DMS53 treated with DMSO at 0.1 percent for 48 hours (cell line): ENCODE data around the gene SMARCA4.
"Not testable (repeated sequence)": the region's sequence is repeated elsewhere in the genome, so short reads cannot be mapped to it uniquely, and the experiment has no call there.

Experiments
- DNase-seq: peaks from one replicate; lab custom pipeline; 2025; ENCODE audit not compliant: unreplicated experiment; lab: John Stamatoyannopoulos, UW

The SMARCA4 gene

GRCh38 chr19:11094520-11094894 lies 133.7 kb downstream of the SMARCA4 start:
- DNase-seq, result no peak

- no peak for DNase-seq
Observed at GRCh38 chr19:11096210-11096841, 135.5 kb downstream of the SMARCA4 start.

- not testable (repeated sequence) for DNase-seq
Observed at GRCh38 chr19:11097367-11097766, 136.5 kb downstream of the SMARCA4 start.

GRCh38 chr19:11098327-11098726 lies 137.5 kb downstream of the SMARCA4 start:
- DNase-seq, result no peak

GRCh38 chr19:11098861-11099260 lies 138.0 kb downstream of the SMARCA4 start:
- no peak for DNase-seq

- DNase-seq, result no peak
Observed at GRCh38 chr19:11100049-11100448, 139.2 kb downstream of the SMARCA4 start.

GRCh38 chr19:11101057-11101456 lies 140.2 kb downstream of the SMARCA4 start:
- no peak for DNase-seq

GRCh38 chr19:11102944-11103343 lies 142.1 kb downstream of the SMARCA4 start:
- no peak for DNase-seq

- DNase-seq, result not testable (repeated sequence)
Observed at GRCh38 chr19:11103667-11104066, 142.8 kb downstream of the SMARCA4 start.

- no peak for DNase-seq
Observed at GRCh38 chr19:11105014-11105636, 144.3 kb downstream of the SMARCA4 start.

- DNase-seq, result no peak
Observed at GRCh38 chr19:11106477-11106876, 145.6 kb downstream of the SMARCA4 start.

- DNase-seq, result no peak
Observed at GRCh38 chr19:11108746-11109145, 147.9 kb downstream of the SMARCA4 start.

- no peak for DNase-seq
Observed at GRCh38 chr19:11111117-11111770, 150.4 kb downstream of the SMARCA4 start.

- DNase-seq, result no peak
Observed at GRCh38 chr19:11111771-11112144, 150.9 kb downstream of the SMARCA4 start.
